Neural crest cell (in vitro differentiated cells): ENCODE data around the gene NUP214. TPM values are rescaled to one million over a fixed set of nuclear protein-coding genes. Genes with fewer than 3 reads are reported as not detected.
A peak's percentile ranks its signal among the peaks of the same experiment; 100 is the strongest.
"Not testable (repeated sequence)": the region's sequence is repeated elsewhere in the genome, so short reads cannot be mapped to it uniquely, and the experiment has no call there.

ENCODE experiments used
- DNase-seq: peaks from one replicate; pipeline ENCODE4 v3.0.0; 2021; ENCODE audit warnings: low read depth, mixed read lengths, low spot score
- H3K27ac Mint-ChIP-seq: one replicate; pipeline ENCODE4 v1.8.0; 2021; ENCODE audit warnings: mild to moderate bottlenecking, mixed read lengths; ENCODE audit not compliant: unreplicated experiment
- H3K27me3 Mint-ChIP-seq: 2 replicates; pipeline ENCODE4 v1.8.0; 2021; ENCODE audit warnings: low read depth, mild to moderate bottlenecking, mixed read lengths
- H3K36me3 Mint-ChIP-seq: 2 replicates; pipeline ENCODE4 v1.8.0; 2021; ENCODE audit warnings: low read depth, mild to moderate bottlenecking, mixed read lengths
- H3K4me1 Mint-ChIP-seq: 2 replicates; pipeline ENCODE4 v1.8.0; 2021; ENCODE audit warnings: mixed read lengths
- H3K4me3 Mint-ChIP-seq: one replicate; pipeline ENCODE4 v1.8.0; 2021; ENCODE audit warnings: mild to moderate bottlenecking, mixed read lengths
- H3K9me3 Mint-ChIP-seq: 2 replicates; pipeline ENCODE4 v1.8.0; 2021; ENCODE audit warnings: mixed read lengths
- total RNA-seq: library from RNA; stranded (reverse); gene quantifications from 2 replicates; pipeline ENCODE4 v1.2.1, GENCODE V29; 2021
- TF ChIP-seq, protein P1 (sequence below): fragments of 200-600 bp; sonication (generic); conservative IDR thresholded peaks from 2 replicates; pipeline ENCODE4 v1.5.0; 2021; ENCODE audit warnings: antibody characterized with exemption, mild to moderate bottlenecking

The NUP214 gene
- total RNA-seq, 1 donor from 2014 or later: 77.9 TPM

- no peaks in the 10 kb centered on the region for H3K27me3 Mint-ChIP-seq
- H3K4me1 Mint-ChIP-seq: no peaks in the 10 kb centered on the region
- TF ChIP-seq, protein P1, sequence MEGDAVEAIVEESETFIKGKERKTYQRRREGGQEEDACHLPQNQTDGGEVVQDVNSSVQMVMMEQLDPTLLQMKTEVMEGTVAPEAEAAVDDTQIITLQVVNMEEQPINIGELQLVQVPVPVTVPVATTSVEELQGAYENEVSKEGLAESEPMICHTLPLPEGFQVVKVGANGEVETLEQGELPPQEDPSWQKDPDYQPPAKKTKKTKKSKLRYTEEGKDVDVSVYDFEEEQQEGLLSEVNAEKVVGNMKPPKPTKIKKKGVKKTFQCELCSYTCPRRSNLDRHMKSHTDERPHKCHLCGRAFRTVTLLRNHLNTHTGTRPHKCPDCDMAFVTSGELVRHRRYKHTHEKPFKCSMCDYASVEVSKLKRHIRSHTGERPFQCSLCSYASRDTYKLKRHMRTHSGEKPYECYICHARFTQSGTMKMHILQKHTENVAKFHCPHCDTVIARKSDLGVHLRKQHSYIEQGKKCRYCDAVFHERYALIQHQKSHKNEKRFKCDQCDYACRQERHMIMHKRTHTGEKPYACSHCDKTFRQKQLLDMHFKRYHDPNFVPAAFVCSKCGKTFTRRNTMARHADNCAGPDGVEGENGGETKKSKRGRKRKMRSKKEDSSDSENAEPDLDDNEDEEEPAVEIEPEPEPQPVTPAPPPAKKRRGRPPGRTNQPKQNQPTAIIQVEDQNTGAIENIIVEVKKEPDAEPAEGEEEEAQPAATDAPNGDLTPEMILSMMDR: no peak
- no peaks in the 10 kb centered on the region for H3K9me3 Mint-ChIP-seq
- no peak overlapping the region for H3K27ac Mint-ChIP-seq
- peaks cover 11% of the 10 kb centered on the region for H3K36me3 Mint-ChIP-seq
- DNase-seq: no peak
- H3K4me3 Mint-ChIP-seq: no peak overlapping the region
Observed at GRCh38 chr9:131148276-131148675, 22.9 kb downstream of the NUP214 start.

DNA sequence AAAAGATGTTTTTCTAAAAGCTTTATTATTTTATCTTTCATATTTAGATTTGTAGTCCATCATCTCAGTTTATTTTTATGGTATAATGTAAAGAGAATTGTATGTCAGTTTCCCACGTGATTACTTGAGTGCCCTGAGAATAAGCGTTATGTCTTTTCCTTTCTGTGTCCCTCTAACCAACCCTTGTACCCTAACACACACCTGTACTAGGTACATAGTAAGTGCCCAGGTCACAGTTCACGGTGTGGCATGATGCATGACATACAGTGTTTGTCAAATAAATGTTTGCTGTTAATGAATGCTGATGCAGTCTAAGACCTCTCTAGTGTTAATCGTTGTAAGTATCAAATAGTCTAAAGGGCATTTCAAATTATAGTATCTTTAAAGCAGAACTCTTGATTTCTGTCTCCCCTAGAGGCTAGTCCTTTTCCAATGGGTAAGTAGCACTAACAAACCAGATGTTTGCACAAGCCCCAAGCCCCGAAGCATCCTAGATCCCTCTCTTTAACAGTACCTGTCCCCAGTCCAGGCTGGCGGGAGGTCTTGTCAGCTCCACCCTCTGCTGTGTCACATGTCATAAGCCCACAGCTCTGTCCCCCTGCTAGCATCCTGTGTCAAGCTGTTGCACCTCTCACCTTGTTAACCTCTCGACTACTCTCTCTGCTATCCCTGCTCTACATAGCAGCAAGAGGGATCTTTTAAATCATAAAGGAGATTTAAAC lies 23.7 kb downstream of the NUP214 start:
- H3K4me1 Mint-ChIP-seq: no peaks in the 10 kb centered on the region
- DNase-seq: no peak
- no peak overlapping the region for H3K4me3 Mint-ChIP-seq
- no peak overlapping the region for H3K27ac Mint-ChIP-seq
- no peaks in the 10 kb centered on the region for H3K9me3 Mint-ChIP-seq
- TF ChIP-seq, protein P1: no peak
- no peaks in the 10 kb centered on the region for H3K27me3 Mint-ChIP-seq
- H3K36me3 Mint-ChIP-seq: peaks cover 16% of the 10 kb centered on the region

- TF ChIP-seq, protein P1: no peak
- no peak overlapping the region for H3K4me3 Mint-ChIP-seq
- H3K27ac Mint-ChIP-seq: peak overlapping the region; percentile 90
- no peaks in the 10 kb centered on the region for H3K4me1 Mint-ChIP-seq
- no peak for DNase-seq
- peaks cover 20% of the 10 kb centered on the region for H3K36me3 Mint-ChIP-seq
- H3K9me3 Mint-ChIP-seq: no peaks in the 10 kb centered on the region
- H3K27me3 Mint-ChIP-seq: no peaks in the 10 kb centered on the region
Observed at GRCh38 chr9:131149688-131150053, 24.3 kb downstream of the NUP214 start.

DNA sequence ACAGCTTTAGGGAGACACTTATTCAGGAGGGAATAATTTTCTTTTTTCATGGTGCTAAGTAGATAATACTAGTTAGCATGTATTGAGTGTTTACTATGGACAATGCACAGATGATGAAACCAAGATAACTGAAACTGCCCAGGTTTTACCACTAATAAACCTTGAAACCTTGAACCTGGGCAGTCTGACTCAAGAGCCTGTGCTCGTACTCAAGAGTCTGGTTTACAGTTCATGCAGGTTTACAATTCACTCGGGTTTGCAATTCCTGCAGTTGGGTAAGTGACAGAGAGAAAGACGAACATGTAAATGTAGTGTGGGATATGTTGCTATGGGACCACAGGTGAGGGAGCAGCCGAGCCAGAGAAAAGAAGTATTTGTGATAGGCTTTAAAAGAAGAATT lies 28.2 kb downstream of the NUP214 start:
- no peak for DNase-seq
- no peak overlapping the region for H3K4me3 Mint-ChIP-seq
- peaks cover 36% of the 10 kb centered on the region for H3K36me3 Mint-ChIP-seq
- TF ChIP-seq, protein P1: no peak
- no peaks in the 10 kb centered on the region for H3K27me3 Mint-ChIP-seq
- no peaks in the 10 kb centered on the region for H3K4me1 Mint-ChIP-seq
- H3K9me3 Mint-ChIP-seq: no peaks in the 10 kb centered on the region
- peak overlapping the region; percentile 15 for H3K27ac Mint-ChIP-seq

DNA sequence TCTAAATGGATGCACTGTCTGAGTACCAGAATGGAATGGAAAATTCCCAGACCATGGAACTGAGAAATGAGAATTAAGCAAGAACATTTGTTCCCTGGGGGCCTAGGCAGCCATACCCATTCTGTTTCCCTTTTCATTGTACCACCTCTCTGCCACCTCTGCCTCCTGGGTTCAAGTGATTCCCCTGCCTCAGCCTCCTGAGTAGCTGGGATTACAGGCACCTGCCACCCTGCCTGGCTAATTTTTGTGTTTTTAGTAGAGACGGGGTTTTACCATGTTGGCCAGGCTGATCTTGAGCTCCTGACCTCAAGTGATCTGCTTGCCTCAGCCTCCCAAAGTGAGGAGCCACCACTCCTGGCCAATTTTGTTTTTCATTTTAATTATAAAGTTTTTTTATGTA lies 33.3 kb downstream of the NUP214 start:
- H3K4me1 Mint-ChIP-seq, H3K27me3 Mint-ChIP-seq, DNase-seq, H3K4me3 Mint-ChIP-seq, H3K9me3 Mint-ChIP-seq, H3K27ac Mint-ChIP-seq: not testable (repeated sequence)
- H3K36me3 Mint-ChIP-seq: peaks cover 26% of the 10 kb centered on the region

GRCh38 chr9:131160416-131161112 lies 35.2 kb downstream of the NUP214 start:
- H3K4me3 Mint-ChIP-seq: no peak overlapping the region
- no peaks in the 10 kb centered on the region for H3K9me3 Mint-ChIP-seq
- TF ChIP-seq, protein P1: no peak
- DNase-seq: no peak
- peaks cover 12% of the 10 kb centered on the region for H3K36me3 Mint-ChIP-seq
- no peaks in the 10 kb centered on the region for H3K4me1 Mint-ChIP-seq
- no peaks in the 10 kb centered on the region for H3K27me3 Mint-ChIP-seq
- no peak overlapping the region for H3K27ac Mint-ChIP-seq
